ENCODE measurements around the gene PROC.

DNA sequence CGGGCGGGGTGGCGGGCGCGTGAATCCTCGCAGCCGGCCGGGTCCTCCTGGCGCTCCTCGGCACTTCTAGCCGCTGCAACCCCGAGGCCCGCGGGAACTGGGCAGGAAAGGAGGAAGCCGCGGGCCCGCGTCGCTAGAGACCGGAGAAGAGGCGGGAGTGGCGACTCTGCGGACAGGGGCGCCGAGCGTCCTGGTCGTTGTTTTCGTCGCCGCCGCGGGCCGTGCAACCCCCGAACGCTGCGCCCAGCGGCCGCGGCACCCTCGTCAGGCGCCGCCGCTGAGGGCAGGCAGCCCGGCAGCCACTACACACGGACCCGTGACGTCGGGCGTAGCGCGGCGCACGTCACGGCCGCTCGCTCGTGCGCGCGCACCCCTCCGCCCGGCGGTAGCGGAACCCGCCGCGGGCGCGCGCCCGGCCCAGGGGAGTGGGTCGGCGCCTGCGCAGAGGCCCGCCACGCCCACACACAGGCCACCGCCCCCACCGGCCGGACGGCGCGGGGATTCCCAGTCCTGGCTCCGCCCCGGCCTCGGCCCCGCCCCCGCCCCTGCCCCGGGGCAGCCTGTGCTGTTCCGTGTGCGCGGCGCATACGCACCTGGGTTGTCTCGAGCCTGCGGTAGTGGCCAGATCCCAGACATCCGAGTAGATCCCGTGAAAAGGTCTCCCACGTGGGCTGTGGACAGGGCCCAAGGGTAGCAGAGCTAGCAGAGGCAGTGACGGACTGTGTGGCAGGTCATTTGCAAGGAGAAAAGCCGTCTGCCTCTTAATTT lies 30.4 kb upstream of the PROC start, which contains the start of gene MAP3K2:
- TF ChIP-seq ZNF654 (tag by site-specific recombination; IDR thresholded peaks at IDR 0.05; ENCODE audit: low read depth) (no peak), ZNF133 (tag by site-specific recombination; IDR thresholded peaks at IDR 0.05) (no peak), ZNF510 (tag by site-specific recombination; IDR thresholded peaks at IDR 0.05; ENCODE audit: insufficient replicate concordance) (no peak), ZFP41 (tag by site-specific recombination; IDR thresholded peaks at IDR 0.05; ENCODE audit: borderline replicate concordance) (no peak), ZNF274 (IDR thresholded peaks at IDR 0.05; ENCODE audit: low read length) (no peak), ZNF274 (tag by site-specific recombination; IDR thresholded peaks at IDR 0.05; ENCODE audit: borderline replicate concordance) (no peak), SP3 (tag by site-specific recombination; IDR thresholded peaks at IDR 0.05) (no peak), ZNF121 (tag by site-specific recombination; IDR thresholded peaks at IDR 0.05) (no peak), YY1 (tag by site-specific recombination; IDR thresholded peaks at IDR 0.05) (0 out of 2 replicates have a peak, but pooled peaks have one; percentile 18), ZNF311 (tag by site-specific recombination; IDR thresholded peaks at IDR 0.05; ENCODE audit: borderline replicate concordance) (no peak), SETDB1 (IDR thresholded peaks at IDR 0.05; ENCODE audit: insufficient read length, low read length) (no peak)
- TF ChIP-seq, protein P1, sequence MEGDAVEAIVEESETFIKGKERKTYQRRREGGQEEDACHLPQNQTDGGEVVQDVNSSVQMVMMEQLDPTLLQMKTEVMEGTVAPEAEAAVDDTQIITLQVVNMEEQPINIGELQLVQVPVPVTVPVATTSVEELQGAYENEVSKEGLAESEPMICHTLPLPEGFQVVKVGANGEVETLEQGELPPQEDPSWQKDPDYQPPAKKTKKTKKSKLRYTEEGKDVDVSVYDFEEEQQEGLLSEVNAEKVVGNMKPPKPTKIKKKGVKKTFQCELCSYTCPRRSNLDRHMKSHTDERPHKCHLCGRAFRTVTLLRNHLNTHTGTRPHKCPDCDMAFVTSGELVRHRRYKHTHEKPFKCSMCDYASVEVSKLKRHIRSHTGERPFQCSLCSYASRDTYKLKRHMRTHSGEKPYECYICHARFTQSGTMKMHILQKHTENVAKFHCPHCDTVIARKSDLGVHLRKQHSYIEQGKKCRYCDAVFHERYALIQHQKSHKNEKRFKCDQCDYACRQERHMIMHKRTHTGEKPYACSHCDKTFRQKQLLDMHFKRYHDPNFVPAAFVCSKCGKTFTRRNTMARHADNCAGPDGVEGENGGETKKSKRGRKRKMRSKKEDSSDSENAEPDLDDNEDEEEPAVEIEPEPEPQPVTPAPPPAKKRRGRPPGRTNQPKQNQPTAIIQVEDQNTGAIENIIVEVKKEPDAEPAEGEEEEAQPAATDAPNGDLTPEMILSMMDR (tag by site-specific recombination; IDR thresholded peaks at IDR 0.05), result 0 out of 2 replicates have a peak, but pooled peaks have one; percentile 27
- TF ChIP-seq, protein P2, sequence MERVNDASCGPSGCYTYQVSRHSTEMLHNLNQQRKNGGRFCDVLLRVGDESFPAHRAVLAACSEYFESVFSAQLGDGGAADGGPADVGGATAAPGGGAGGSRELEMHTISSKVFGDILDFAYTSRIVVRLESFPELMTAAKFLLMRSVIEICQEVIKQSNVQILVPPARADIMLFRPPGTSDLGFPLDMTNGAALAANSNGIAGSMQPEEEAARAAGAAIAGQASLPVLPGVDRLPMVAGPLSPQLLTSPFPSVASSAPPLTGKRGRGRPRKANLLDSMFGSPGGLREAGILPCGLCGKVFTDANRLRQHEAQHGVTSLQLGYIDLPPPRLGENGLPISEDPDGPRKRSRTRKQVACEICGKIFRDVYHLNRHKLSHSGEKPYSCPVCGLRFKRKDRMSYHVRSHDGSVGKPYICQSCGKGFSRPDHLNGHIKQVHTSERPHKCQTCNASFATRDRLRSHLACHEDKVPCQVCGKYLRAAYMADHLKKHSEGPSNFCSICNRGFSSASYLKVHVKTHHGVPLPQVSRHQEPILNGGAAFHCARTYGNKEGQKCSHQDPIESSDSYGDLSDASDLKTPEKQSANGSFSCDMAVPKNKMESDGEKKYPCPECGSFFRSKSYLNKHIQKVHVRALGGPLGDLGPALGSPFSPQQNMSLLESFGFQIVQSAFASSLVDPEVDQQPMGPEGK (tag by site-specific recombination; IDR thresholded peaks at IDR 0.05), result no peak
- TF ChIP-seq, protein P3, sequence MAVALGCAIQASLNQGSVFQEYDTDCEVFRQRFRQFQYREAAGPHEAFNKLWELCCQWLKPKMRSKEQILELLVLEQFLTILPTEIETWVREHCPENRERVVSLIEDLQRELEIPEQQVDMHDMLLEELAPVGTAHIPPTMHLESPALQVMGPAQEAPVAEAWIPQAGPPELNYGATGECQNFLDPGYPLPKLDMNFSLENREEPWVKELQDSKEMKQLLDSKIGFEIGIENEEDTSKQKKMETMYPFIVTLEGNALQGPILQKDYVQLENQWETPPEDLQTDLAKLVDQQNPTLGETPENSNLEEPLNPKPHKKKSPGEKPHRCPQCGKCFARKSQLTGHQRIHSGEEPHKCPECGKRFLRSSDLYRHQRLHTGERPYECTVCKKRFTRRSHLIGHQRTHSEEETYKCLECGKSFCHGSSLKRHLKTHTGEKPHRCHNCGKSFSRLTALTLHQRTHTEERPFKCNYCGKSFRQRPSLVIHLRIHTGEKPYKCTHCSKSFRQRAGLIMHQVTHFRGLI (tag by site-specific recombination; IDR thresholded peaks at IDR 0.05), result no peak
- TF ChIP-seq, protein P4, sequence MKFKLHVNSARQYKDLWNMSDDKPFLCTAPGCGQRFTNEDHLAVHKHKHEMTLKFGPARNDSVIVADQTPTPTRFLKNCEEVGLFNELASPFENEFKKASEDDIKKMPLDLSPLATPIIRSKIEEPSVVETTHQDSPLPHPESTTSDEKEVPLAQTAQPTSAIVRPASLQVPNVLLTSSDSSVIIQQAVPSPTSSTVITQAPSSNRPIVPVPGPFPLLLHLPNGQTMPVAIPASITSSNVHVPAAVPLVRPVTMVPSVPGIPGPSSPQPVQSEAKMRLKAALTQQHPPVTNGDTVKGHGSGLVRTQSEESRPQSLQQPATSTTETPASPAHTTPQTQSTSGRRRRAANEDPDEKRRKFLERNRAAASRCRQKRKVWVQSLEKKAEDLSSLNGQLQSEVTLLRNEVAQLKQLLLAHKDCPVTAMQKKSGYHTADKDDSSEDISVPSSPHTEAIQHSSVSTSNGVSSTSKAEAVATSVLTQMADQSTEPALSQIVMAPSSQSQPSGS (tag by site-specific recombination; IDR thresholded peaks at IDR 0.05; ENCODE audit: low read depth), result no peak

Data from HEK293 (cell line).